HFF-Myc (cell line): ENCODE results near the gene TGFBR3L.
A peak's percentile ranks its signal among the peaks of the same experiment; 100 is the strongest.

Experiments used
- DNase-seq: peaks from one replicate; pipeline ENCODE4 v3.0.0-alpha.2; 2011; ENCODE audit warnings: low read depth; ENCODE audit errors: extremely low read depth
- H3K4me3 ChIP-seq: replicated peaks from 2 replicates; pipeline ENCODE4 v1.5.1; 2011; ENCODE audit warnings: low read depth, mild to moderate bottlenecking, control low read depth, low read length
- TF ChIP-seq, protein P1 (sequence below): IDR thresholded peaks from 2 replicates; pipeline ENCODE4 v1.5.1; 2012; ENCODE audit warnings: mild to moderate bottlenecking, low read depth, low read length, control low read depth; ENCODE audit errors: missing control alignments

Gene TGFBR3L

DNA sequence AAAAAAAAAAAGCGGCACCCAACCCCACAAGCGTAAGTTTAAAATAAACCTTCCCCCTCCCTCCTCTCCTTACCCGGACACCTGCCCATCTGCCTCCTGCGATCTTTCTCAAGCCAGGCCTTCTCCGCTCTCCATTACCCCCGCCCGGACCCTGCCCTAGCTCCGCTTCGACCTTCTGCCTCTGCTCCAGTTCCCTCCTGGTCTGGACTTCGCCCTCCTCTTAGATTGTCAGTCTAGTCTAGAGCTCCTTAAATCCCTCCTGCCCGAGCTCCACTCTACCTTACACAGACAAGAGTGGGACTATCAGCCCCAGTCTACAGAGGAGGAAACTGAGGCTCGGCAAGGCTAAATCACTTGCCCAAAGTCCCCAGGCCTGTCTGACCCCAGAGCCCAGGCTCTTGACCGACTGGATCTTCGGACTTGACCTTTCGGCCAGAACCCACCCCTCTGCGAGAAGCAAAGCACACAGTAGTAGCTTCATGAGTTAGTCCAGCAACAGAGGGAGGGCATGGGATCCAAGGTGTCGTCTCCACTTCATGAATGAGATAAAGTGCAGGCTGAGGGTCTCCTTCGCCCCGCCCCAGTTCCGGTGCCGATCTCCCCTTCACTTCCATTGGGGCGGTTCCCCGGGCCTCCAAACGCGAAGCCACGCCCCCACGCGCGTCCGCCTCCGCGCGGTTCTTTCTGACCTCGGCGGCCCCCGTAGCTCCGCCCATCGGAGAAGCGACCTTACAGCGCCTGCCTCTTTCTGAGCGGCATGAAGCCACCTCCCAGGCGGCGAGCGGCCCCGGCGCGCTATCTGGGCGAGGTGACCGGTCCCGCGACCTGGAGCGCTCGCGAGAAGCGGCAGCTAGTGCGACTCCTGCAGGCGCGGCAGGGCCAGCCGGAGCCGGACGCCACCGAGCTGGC, 5.2 kb downstream of the TGFBR3L start, which contains the start of gene SNAPC2:
TSS of gene SNAPC2 (plus strand) at position 729 of the 909 bp plus-strand sequence. CDS start at position 758, 29 bp downstream.
- DNase-seq, result peak; percentile 72
- H3K4me3 ChIP-seq, result peak within 1 kb of the TSS; percentile 56
- TF ChIP-seq, protein P1, sequence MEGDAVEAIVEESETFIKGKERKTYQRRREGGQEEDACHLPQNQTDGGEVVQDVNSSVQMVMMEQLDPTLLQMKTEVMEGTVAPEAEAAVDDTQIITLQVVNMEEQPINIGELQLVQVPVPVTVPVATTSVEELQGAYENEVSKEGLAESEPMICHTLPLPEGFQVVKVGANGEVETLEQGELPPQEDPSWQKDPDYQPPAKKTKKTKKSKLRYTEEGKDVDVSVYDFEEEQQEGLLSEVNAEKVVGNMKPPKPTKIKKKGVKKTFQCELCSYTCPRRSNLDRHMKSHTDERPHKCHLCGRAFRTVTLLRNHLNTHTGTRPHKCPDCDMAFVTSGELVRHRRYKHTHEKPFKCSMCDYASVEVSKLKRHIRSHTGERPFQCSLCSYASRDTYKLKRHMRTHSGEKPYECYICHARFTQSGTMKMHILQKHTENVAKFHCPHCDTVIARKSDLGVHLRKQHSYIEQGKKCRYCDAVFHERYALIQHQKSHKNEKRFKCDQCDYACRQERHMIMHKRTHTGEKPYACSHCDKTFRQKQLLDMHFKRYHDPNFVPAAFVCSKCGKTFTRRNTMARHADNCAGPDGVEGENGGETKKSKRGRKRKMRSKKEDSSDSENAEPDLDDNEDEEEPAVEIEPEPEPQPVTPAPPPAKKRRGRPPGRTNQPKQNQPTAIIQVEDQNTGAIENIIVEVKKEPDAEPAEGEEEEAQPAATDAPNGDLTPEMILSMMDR, result no peak

DNA sequence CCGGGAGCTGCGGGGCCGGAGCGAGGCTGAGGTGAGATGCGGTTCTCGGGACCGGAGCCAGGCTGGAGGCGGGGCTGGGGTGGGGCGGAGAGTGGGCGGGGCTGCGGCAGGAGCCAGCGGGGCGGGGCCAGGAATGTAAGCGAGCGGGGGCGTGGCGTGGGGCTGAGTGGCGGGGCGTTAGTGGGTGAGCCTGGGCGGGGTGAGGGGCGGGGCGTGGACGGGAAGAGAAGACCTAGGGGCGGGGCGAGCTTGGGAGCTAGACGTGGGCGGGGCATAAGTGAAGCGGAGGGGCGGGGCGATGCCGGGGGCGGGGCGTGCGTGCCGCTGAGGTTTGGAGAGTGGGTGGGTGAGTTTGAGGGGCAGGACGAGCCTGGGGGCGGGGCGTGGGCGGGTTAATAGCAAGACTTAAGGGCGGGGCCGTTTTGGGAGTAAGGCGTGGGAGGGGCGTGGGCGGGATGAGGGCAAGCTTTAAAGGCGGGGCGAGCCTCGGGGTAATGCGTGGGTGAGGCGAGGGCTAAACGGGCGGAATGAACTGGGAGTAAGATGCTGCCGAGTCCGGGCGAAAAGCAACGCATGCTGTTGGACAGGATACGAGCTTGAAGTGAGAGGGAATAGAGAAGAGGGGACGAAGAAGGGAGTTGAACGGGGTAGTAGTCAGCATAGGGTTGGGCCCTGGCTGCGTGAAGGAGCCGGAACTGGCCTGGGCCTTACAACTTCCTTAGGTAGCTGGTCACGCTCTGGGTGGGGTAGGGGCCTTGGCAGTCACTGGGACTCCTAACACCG, 6.1 kb downstream of the TGFBR3L start:
- TF ChIP-seq, protein P1, result no peak
- peak; percentile 70 for DNase-seq

DNA sequence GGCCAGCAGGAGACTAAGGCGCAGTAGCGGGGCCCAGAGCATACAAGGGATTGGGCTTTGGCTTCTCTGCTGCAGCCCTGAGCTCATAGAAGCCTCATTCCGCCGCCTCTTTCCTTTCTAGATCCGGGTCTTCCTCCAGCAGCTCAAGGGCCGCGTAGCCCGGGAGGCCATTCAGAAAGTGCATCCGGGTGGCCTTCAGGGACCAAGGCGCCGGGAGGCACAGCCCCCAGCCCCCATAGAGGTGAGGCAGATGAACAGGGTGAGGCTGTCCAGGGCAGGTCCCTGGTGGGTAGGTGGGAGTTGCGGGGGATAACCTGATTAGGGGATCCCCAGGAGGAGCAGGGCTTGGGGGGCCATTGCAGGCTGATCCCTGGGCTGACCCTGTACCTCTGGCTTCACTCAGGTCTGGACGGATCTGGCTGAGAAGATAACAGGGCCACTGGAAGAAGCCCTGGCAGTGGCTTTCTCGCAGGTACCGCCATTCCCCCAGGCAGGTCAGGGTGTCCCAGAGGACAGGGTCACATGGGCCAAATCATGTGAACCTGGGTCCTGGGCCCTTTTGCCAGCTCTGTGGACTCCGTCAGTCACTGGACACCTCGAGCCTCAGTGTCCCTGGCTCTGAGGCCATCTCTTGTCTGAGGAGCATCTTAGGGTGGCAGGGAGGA, 6.8 kb downstream of the TGFBR3L start:
- DNase-seq, result no peak
- peak overlapping the region; percentile 42 for H3K4me3 ChIP-seq
- TF ChIP-seq, protein P1, result no peak

More for the DNA sequence above, 6.1 kb downstream of the TGFBR3L start:
- H3K4me3 ChIP-seq, result peak overlapping the region; percentile 56

DNA sequence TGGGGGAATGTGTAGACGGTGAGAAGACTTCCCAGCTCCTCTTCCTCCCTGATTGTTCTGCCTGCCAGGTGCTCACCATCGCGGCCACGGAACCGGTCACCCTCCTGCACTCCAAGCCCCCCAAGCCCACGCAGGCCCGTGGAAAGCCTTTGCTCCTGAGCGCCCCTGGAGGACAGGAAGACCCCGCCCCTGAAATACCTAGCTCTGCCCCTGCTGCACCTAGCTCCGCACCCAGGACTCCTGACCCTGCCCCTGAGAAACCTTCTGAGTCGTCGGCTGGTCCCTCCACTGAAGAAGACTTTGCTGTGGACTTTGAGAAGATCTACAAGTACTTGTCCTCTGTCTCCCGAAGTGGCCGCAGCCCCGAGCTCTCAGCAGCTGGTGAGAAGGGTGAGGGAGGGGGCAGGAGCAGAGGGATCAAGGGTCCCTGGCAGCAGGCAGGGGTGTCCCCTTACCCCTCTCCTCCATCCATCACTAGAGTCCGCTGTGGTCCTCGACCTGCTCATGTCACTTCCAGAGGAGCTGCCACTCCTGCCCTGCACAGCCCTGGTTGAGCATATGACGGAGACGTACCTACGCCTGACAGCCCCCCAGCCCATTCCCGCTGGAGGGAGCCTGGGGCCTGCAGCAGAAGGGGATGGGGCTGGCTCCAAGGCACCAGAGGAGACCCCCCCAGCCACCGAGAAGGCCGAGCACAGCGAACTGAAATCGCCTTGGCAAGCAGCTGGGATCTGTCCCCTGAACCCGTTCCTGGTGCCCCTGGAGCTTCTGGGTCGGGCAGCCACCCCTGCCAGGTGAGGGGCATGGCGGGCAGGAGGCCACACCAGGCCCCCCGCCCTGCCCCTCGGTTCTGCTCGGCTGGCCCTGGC, 7.6 kb downstream of the TGFBR3L start:
- H3K4me3 ChIP-seq, result no peak overlapping the region
- DNase-seq, result no peak
- TF ChIP-seq, protein P1, result no peak

DNA sequence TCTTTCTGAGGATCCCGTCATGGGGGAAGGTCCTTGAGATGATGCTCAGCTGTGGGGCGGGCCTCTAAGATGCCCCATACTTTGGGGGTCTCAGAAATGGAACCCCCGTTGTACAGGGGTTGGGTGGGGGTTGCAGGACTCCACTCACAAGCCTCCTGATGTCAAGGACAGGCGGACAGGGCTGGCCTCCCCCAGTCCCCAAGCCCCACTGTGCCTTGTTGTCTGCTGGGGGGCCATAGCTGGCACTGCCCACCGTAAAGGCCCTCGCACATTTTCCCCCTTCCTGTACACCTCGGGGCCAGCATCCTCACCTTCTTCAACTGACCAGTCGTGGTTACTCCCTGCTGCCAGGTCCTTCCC, 8.2 kb downstream of the TGFBR3L start:
- H3K4me3 ChIP-seq, result no peak overlapping the region
- TF ChIP-seq, protein P1, result no peak
- DNase-seq, result no peak
